Spinal cord (tissue), 10 donors: ENCODE data around the gene CDH13. TPM values are rescaled to one million over a fixed set of nuclear protein-coding genes. Genes with fewer than 3 reads are reported as not detected.
A peak's percentile ranks its signal among the peaks of the same experiment; 100 is the strongest.

Experiments
- DNase-seq, 6 donors: peaks; one replicate each; pipeline versions ENCODE4 v3.0.0 to v3.0.0-alpha.2; 2013 to 2015; ENCODE audit warnings: low spot score in 6 of 6, low read depth in 4 of 6
- H3K27ac ChIP-seq: one replicate; pipeline ENCODE4 v1.5.1; 2013; ENCODE audit warnings: low read depth, low read length, control low read depth
- H3K27me3 ChIP-seq: one replicate; pipeline ENCODE4 v1.6.1; 2013; ENCODE audit warnings: low read length; ENCODE audit not compliant: control insufficient read depth, insufficient read depth
- H3K36me3 ChIP-seq: one replicate; pipeline ENCODE4 v1.6.1; 2013; ENCODE audit warnings: low read length; ENCODE audit not compliant: control insufficient read depth, insufficient read depth
- H3K4me1 ChIP-seq: one replicate; pipeline ENCODE4 v1.6.1; 2013; ENCODE audit warnings: low read length; ENCODE audit not compliant: control insufficient read depth, insufficient read depth
- H3K4me3 ChIP-seq: one replicate; pipeline ENCODE4 v1.5.1; 2013; ENCODE audit warnings: low read depth, low read length, control low read depth
- H3K9me3 ChIP-seq: one replicate; pipeline ENCODE4 v1.6.1; 2013; ENCODE audit warnings: low read length; ENCODE audit not compliant: control insufficient read depth, insufficient read depth
- WGBS: methylation state at CpG from one replicate; pipeline ENCODE4 v1.1.5; 2013; ENCODE audit warnings: missing lambda C conversion rate; ENCODE audit not compliant: insufficient coverage; 5-methylcytosine and 5-hydroxymethylcytosine counted together
- polyA plus RNA-seq, 2 donors: library from polyadenylated mRNA; unstranded; fragments of 120-200 nt; gene quantifications; one replicate each; pipeline ENCODE4 v1.2.1, GENCODE V29; 2013; ENCODE audit not compliant: insufficient read length in 2 of 2
- total RNA-seq, 2 donors: library from RNA; depleted of rRNA in 1 of 2; stranded (reverse); fragments of 120-200 nt in 1 of 2; fragments of >200 nt in 1 of 2; gene quantifications; one replicate each; pipeline versions ENCODE4 v1.2.3 to v1.2.4, GENCODE V29; 2013 to 2014
- donor health status: healthy.

The CDH13 gene
- total and polyA plus RNA-seq, 4 donors = 34.5 to 82.3 (median 76.4) TPM

DNA sequence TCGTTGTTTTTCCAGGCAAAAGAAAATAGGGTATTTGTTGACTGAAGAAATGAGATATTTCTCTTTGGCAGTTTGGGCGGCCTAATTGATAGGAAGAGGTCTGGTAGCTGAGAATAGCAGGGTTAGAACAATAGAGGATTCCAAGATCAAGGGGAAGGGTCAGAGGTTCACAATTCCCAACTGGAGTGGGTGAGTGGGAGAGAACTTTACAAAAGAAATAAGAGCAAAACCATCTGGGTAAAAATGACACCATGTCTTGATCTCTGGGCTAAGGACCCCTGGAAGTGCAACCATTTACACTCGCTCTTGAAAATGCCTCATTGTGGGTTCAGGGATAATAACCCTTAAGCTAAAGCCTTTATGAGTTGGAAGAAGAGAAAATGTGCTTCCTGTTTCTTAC is 180.5 kb downstream of the CDH13 start:
- no peaks in the 10 kb centered on the region for H3K4me1 ChIP-seq
- H3K27me3 ChIP-seq = no peaks in the 10 kb centered on the region
- H3K27ac ChIP-seq = no peak overlapping the region
- 58% methylated on average over 2 of the region's 3 CpGs for WGBS
- DNase-seq = no peak
- H3K4me3 ChIP-seq = no peak overlapping the region
- H3K9me3 ChIP-seq = no peaks in the 10 kb centered on the region
- H3K36me3 ChIP-seq = no peaks in the 10 kb centered on the region

- no peaks in the 10 kb centered on the region for H3K27me3 ChIP-seq
- H3K4me3 ChIP-seq = no peak overlapping the region
- H3K27ac ChIP-seq = no peak overlapping the region
- H3K9me3 ChIP-seq = no peaks in the 10 kb centered on the region
- WGBS = no CpG with 5 or more reads among the region's 1 CpG
- H3K36me3 ChIP-seq = no peaks in the 10 kb centered on the region
- no peaks in the 10 kb centered on the region for H3K4me1 ChIP-seq
- DNase-seq = no peak
These were observed 181.3 kb downstream of the CDH13 start for GRCh38 chr16:82808036-82808435.

DNA sequence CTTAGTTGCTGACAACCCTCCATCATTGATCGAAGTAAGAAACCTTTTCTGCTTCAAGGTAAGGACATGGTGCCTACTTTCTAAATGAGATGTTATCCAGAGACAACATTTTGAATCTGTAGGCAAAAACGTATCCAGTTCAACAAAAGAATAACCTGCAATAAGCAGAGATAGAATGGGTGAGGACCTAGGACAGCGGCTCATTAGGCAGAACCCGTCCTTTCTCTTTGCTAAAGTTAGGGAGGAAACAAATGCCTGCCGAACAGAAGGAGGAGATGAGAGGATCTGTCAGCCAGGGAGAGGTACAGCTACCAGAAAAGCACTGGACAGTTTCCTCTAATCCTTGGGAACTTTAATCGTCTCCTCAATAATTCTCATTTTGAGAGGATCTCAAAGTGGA is 183.3 kb downstream of the CDH13 start:
- Histone ChIP-seq H3K9me3 (no peaks in the 10 kb centered on the region), H3K4me1 (no peaks in the 10 kb centered on the region), H3K36me3 (no peaks in the 10 kb centered on the region), H3K27ac (no peak overlapping the region), H3K27me3 (no peaks in the 10 kb centered on the region), H3K4me3 (no peak overlapping the region)
- no peak for DNase-seq
- WGBS = 63% methylated on average over 4 of the region's 6 CpGs

GRCh38 chr16:82814059-82814458 is 187.3 kb downstream of the CDH13 start:
- no peak overlapping the region for H3K4me3 ChIP-seq
- no peak overlapping the region for H3K27ac ChIP-seq
- H3K4me1 ChIP-seq = no peaks in the 10 kb centered on the region
- H3K9me3 ChIP-seq = no peaks in the 10 kb centered on the region
- no peaks in the 10 kb centered on the region for H3K36me3 ChIP-seq
- 79% methylated on average over 2 of the region's 3 CpGs for WGBS
- no peaks in the 10 kb centered on the region for H3K27me3 ChIP-seq
- no peak for DNase-seq

DNA sequence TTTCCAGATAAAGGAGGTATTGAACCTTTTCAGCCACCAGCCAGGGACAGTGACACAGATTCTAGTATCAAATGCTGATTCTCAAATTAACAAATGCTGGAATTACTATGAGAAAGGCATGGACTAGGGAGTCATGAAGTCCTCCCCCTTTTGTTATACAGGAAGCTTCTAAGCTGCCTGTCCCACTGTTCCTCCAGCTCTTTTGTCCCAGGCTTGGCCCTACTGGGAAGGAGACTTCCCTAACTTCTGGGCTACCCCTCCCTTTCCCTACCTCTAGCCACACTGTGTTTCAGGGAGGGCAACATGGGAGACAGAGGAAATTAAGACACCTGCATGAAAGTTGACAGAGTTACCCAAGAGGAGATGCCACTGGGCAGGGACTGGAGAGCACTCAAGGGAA is 192.5 kb downstream of the CDH13 start:
- Histone ChIP-seq H3K4me1 (no peaks in the 10 kb centered on the region), H3K9me3 (peaks cover 2% of the 10 kb centered on the region), H3K4me3 (no peak overlapping the region), H3K27ac (no peak overlapping the region), H3K27me3 (no peaks in the 10 kb centered on the region), H3K36me3 (no peaks in the 10 kb centered on the region)
- no peak for DNase-seq

GRCh38 chr16:82820855-82821254 is 194.1 kb downstream of the CDH13 start:
- Histone ChIP-seq H3K27me3 (no peaks in the 10 kb centered on the region), H3K4me1 (no peaks in the 10 kb centered on the region), H3K4me3 (no peak overlapping the region), H3K36me3 (no peaks in the 10 kb centered on the region), H3K9me3 (peaks cover 5% of the 10 kb centered on the region), H3K27ac (no peak overlapping the region)
- WGBS = no CpG with 5 or more reads among the region's 2 CpGs
- peak in 1 of 6 donors; percentile 35 for DNase-seq

DNA sequence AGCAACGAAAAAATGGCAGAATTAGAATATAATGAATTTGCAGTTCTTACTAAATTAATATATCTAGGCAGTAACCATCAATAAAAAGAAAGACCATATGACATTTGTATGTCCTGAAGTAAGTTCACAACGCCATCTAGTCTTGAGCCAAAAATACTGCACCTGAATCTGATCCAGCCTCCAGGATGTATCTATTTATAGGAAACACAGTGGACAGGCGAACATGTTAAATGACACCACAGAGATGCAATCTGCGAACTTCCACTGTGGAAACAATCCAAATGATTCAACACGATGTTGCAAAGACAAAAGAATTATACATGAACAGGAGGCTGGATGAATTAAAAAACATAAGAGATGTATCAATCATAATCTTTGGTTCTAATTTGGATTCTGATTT is 197.6 kb downstream of the CDH13 start:
- no peak for DNase-seq
- Histone ChIP-seq H3K9me3 (peaks cover 5% of the 10 kb centered on the region), H3K36me3 (no peaks in the 10 kb centered on the region), H3K4me1 (no peaks in the 10 kb centered on the region), H3K27me3 (no peaks in the 10 kb centered on the region), H3K27ac (no peak overlapping the region), H3K4me3 (no peak overlapping the region)
- WGBS = 80% methylated on average over 1 of the region's 5 CpGs

GRCh38 chr16:82829301-82829700 is 202.5 kb downstream of the CDH13 start:
- H3K4me1 ChIP-seq = peaks cover 1% of the 10 kb centered on the region
- DNase-seq = peak in 1 of 6 donors; percentile 74
- peaks cover 4% of the 10 kb centered on the region for H3K9me3 ChIP-seq
- H3K27ac ChIP-seq = no peak overlapping the region
- WGBS = no CpG with 5 or more reads among the region's 6 CpGs
- H3K27me3 ChIP-seq = no peaks in the 10 kb centered on the region
- H3K4me3 ChIP-seq = no peak overlapping the region
- H3K36me3 ChIP-seq = no peaks in the 10 kb centered on the region

GRCh38 chr16:82830944-82831343 is 204.2 kb downstream of the CDH13 start:
- Histone ChIP-seq H3K27me3 (no peaks in the 10 kb centered on the region), H3K4me1 (peaks cover 5% of the 10 kb centered on the region), H3K4me3 (no peak overlapping the region), H3K27ac (no peak overlapping the region), H3K9me3 (no peaks in the 10 kb centered on the region), H3K36me3 (no peaks in the 10 kb centered on the region)
- DNase-seq = no peak
- WGBS = 70% methylated on average over 3 of the region's 7 CpGs

DNA sequence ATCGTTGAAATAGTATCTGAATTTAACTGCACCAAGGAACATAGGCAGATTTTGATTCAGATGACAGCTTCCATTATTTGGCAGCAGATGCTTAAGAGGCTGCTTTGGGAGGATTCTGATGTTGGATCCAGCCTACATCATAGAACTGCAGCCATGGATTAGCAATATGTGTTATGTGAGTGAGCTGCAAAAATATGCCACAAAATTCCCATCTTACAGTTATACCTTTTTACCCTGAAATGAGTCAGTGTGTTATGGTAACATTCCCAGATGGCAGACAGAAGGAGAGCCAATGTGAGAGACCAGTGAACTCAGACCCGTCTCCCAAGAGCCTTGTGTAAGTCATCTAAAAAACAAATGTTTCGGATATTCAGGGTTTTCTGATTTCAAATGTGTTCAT is 206.1 kb downstream of the CDH13 start:
- peak in 2 of 6 donors; percentile 67 to 70 for DNase-seq
- H3K36me3 ChIP-seq = no peaks in the 10 kb centered on the region
- H3K27me3 ChIP-seq = no peaks in the 10 kb centered on the region
- H3K4me3 ChIP-seq = no peak overlapping the region
- H3K27ac ChIP-seq = no peak overlapping the region
- peaks cover 5% of the 10 kb centered on the region for H3K4me1 ChIP-seq
- H3K9me3 ChIP-seq = no peaks in the 10 kb centered on the region
- 86% methylated on average over 1 of the region's 3 CpGs for WGBS
